Glutamatergic neuron (in vitro differentiated cells): Measurements from ENCODE around the gene MOB3B. TPM values are rescaled to one million over a fixed set of nuclear protein-coding genes. Genes with fewer than 3 reads are reported as not detected.

Experiments used
- DNase-seq: peaks from one replicate; pipeline ENCODE4 v3.0.0; 2022
- H3K27ac Mint-ChIP-seq: one replicate; pipeline ENCODE4 v1.8.0; 2020; ENCODE audit warnings: mild to moderate bottlenecking, mixed read lengths, inconsistent platforms; ENCODE audit not compliant: unreplicated experiment
- H3K27me3 Mint-ChIP-seq: one replicate; pipeline ENCODE4 v1.8.0; 2020; ENCODE audit warnings: mild to moderate bottlenecking, moderate library complexity, mixed read lengths, inconsistent platforms; ENCODE audit not compliant: unreplicated experiment
- H3K36me3 Mint-ChIP-seq: one replicate; pipeline ENCODE4 v1.8.0; 2020; ENCODE audit warnings: mild to moderate bottlenecking, mixed read lengths, inconsistent platforms; ENCODE audit not compliant: unreplicated experiment
- H3K4me1 Mint-ChIP-seq: one replicate; pipeline ENCODE4 v1.8.0; 2020; ENCODE audit warnings: mild to moderate bottlenecking, low read depth, mixed read lengths, inconsistent platforms; ENCODE audit not compliant: unreplicated experiment
- H3K4me3 Mint-ChIP-seq: one replicate; pipeline ENCODE4 v1.8.0; 2020; ENCODE audit warnings: mild to moderate bottlenecking, mixed read lengths, inconsistent platforms; ENCODE audit not compliant: unreplicated experiment
- H3K9me3 Mint-ChIP-seq: one replicate; pipeline ENCODE4 v1.8.0; 2020; ENCODE audit warnings: mild to moderate bottlenecking, moderate library complexity, mixed read lengths, inconsistent platforms; ENCODE audit not compliant: unreplicated experiment
- total RNA-seq: library from RNA; stranded (reverse); fragmentation: NEBNext Ultra II Directional; extraction: Animal tissue kit (Norgen Biotek cat#: 25700); gene quantifications from one replicate; pipeline ENCODE4 v1.2.1, GENCODE V29; 2021; ENCODE audit not compliant: unreplicated experiment
- TF ChIP-seq, protein P1 (sequence below): fragments of 200-600 bp; sonication (generic); IDR thresholded peaks from one replicate; pipeline ENCODE4 v1.5.0; 2021; ENCODE audit not compliant: partially characterized antibody, unreplicated experiment

Gene MOB3B
- total RNA-seq, 1 donor from 2014 or later: 1.8 TPM

DNA sequence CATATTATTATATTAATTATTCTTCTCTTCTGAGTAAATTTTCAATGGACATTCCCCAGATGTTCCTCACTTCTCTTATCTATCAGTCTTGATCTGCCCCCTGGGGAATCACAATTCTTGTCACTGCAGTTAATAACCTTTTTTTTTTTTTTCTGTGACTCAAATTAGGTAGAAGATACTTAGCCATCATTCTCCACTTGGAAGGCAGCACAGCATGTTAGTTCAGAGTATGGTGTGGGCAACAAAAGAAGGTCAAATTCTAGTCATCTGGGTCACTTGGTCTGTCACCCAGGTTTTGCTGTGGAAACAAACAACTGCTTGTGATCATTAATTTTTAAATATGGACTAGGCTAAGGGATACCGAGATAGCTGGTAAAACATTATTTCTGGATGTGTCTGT, 8.1 kb upstream of the MOB3B start:
- H3K27ac Mint-ChIP-seq: no peak overlapping the region
- no peaks in the 10 kb centered on the region for H3K9me3 Mint-ChIP-seq
- peaks cover 6% of the 10 kb centered on the region for H3K4me1 Mint-ChIP-seq
- TF ChIP-seq, protein P1, sequence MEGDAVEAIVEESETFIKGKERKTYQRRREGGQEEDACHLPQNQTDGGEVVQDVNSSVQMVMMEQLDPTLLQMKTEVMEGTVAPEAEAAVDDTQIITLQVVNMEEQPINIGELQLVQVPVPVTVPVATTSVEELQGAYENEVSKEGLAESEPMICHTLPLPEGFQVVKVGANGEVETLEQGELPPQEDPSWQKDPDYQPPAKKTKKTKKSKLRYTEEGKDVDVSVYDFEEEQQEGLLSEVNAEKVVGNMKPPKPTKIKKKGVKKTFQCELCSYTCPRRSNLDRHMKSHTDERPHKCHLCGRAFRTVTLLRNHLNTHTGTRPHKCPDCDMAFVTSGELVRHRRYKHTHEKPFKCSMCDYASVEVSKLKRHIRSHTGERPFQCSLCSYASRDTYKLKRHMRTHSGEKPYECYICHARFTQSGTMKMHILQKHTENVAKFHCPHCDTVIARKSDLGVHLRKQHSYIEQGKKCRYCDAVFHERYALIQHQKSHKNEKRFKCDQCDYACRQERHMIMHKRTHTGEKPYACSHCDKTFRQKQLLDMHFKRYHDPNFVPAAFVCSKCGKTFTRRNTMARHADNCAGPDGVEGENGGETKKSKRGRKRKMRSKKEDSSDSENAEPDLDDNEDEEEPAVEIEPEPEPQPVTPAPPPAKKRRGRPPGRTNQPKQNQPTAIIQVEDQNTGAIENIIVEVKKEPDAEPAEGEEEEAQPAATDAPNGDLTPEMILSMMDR: no peak
- no peak for DNase-seq
- H3K36me3 Mint-ChIP-seq: no peaks in the 10 kb centered on the region
- no peaks in the 10 kb centered on the region for H3K27me3 Mint-ChIP-seq
- no peak overlapping the region for H3K4me3 Mint-ChIP-seq

DNA sequence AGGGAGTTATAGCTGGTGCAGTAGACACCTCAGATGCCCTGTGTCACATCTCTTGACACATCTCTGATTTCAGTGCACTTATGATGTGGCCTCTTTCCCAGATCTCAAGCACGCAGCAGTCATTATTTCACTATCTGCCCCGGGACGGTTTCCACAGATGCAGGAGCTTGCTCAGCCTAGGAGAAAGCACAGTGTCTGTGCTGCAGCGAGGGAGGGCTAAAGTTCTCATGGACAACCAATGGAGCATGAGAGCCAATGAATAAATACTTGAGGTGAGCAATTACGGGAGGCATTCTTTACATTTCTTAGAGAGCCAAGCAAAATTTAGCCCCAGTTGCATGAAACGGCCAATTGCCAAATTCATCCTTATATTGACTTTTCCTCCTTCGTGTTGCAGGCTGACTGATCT, 7.4 kb upstream of the MOB3B start:
- Mint-ChIP-seq H3K36me3 (no peaks in the 10 kb centered on the region), H3K27ac (no peak overlapping the region), H3K27me3 (no peaks in the 10 kb centered on the region), H3K4me3 (no peak overlapping the region), H3K9me3 (no peaks in the 10 kb centered on the region), H3K4me1 (peaks cover 8% of the 10 kb centered on the region)
- TF ChIP-seq, protein P1: no peak
- no peak for DNase-seq

DNA sequence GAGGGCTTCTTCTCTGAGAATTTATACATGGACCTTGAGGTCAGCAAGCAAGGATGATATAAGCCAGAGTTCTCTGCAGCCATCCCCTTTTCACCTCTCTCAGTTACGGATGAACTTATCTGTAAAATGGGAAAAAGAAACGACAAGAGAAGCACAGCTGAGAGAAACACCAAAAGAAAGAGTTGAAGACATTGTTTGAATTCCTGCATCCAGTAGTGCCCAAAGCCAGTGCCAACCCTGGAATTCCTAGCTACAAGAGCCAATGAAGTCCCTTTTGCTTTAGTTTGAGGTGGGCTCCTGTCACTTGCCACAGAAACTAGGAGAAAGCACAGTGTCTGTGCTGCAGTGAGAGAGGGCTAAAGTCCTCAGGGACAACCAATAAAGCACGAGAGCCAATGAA, 6.6 kb upstream of the MOB3B start:
- no peaks in the 10 kb centered on the region for H3K9me3 Mint-ChIP-seq
- H3K27ac Mint-ChIP-seq: no peak overlapping the region
- no peak for DNase-seq
- peaks cover 8% of the 10 kb centered on the region for H3K4me1 Mint-ChIP-seq
- H3K27me3 Mint-ChIP-seq: no peaks in the 10 kb centered on the region
- H3K4me3 Mint-ChIP-seq: no peak overlapping the region
- H3K36me3 Mint-ChIP-seq: no peaks in the 10 kb centered on the region
- TF ChIP-seq, protein P1: no peak

DNA sequence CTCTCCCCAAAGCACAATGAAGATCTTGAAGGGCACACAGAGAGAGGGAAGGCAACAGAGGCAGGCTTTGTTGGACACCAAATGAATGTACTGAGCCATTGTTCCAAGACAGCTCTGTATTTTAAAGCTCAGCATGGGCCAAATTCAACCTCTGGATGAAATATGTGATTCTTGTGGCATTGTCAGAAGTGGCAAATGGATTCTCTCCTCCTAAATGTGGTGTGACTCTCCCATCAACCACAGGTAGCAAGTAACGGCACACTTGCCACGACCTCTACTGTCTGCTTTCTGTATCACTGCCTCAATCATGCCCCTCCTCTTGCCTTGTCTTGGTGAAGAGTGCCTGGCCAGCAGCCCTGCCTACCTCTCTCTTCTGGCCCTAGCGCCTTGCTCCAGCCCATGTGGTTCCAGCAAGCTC, 6.1 kb upstream of the MOB3B start:
- Mint-ChIP-seq H3K4me1 (peaks cover 12% of the 10 kb centered on the region), H3K27ac (no peak overlapping the region)
- TF ChIP-seq, protein P1: no peak

DNA sequence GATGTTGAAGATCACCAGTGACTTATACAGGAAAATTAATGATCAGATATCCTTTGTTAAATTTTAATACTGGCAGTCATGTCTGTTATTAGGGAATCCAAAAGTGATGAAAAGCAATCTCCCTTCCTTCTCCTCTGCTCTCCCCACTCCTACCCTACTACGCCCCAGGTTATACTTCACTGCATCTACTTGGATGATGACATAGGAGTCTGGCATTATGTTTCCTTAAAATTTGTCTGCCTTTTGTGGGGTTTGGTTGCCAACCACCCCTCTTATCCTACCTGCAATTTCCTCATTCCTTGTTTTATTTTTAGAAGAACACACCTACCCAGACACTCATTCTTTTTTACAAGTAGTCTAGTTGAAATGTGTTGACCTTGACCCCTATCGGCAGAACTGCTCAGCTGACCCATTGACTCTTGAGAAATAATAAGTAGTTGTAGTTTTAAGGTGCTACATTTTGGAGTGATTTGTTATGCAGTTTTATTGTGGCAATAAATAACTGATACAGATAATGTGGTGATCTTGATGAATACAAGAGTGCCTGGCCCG, 5.1 kb upstream of the MOB3B start:
- H3K27me3 Mint-ChIP-seq: no peaks in the 10 kb centered on the region
- H3K9me3 Mint-ChIP-seq: no peaks in the 10 kb centered on the region
- DNase-seq: no peak
- TF ChIP-seq, protein P1: no peak
- H3K36me3 Mint-ChIP-seq: no peaks in the 10 kb centered on the region
- no peak overlapping the region for H3K4me3 Mint-ChIP-seq
- H3K4me1 Mint-ChIP-seq: peaks cover 14% of the 10 kb centered on the region
- no peak overlapping the region for H3K27ac Mint-ChIP-seq

More for the DNA sequence above, 6.1 kb upstream of the MOB3B start:
- DNase-seq: no peak
- Mint-ChIP-seq H3K4me3 (no peak overlapping the region), H3K36me3 (no peaks in the 10 kb centered on the region), H3K9me3 (no peaks in the 10 kb centered on the region), H3K27me3 (no peaks in the 10 kb centered on the region)
